Smooth muscle cell (in vitro differentiated cells): ENCODE results near the gene TBL1Y. TPM values are rescaled to one million over a fixed set of nuclear protein-coding genes. Genes with fewer than 3 reads are reported as not detected.

Experiments used
- DNase-seq: peaks from one replicate; lab custom pipeline; 2025; ENCODE audit not compliant: unreplicated experiment; lab: John Stamatoyannopoulos, UW
- H2AFZ ChIP-seq: fragments of 200-600 bp; sonication (generic); 2 replicates; pipeline ENCODE4 v1.6.0; 2016; ENCODE audit warnings: antibody characterized with exemption, low read depth, mild to moderate bottlenecking
- H3F3A ChIP-seq: fragments of 200-600 bp; sonication (generic); 2 replicates; pipeline ENCODE4 v1.6.0; 2017; ENCODE audit warnings: antibody characterized with exemption, low read depth
- H3K27ac ChIP-seq: fragments of 200-600 bp; sonication (generic); 2 replicates; pipeline ENCODE4 v1.5.1; 2016; ENCODE audit warnings: low read depth, mild to moderate bottlenecking
- H3K27me3 ChIP-seq: fragments of 200-600 bp; sonication (generic); 2 replicates; pipeline ENCODE4 v1.6.1; 2016; ENCODE audit warnings: low read depth, mild to moderate bottlenecking
- H3K36me3 ChIP-seq: fragments of 200-600 bp; sonication (generic); 2 replicates; pipeline ENCODE4 v1.5.1; 2016; ENCODE audit warnings: low read depth
- H3K4me1 ChIP-seq: fragments of 200-600 bp; sonication (generic); 2 replicates; pipeline ENCODE4 v1.5.1; 2016; ENCODE audit warnings: low read depth
- H3K4me2 ChIP-seq: fragments of 200-600 bp; sonication (generic); 2 replicates; pipeline ENCODE4 v1.6.0; 2016; ENCODE audit warnings: mild to moderate bottlenecking
- H3K4me3 ChIP-seq: fragments of 200-600 bp; sonication (generic); 2 replicates; pipeline ENCODE4 v1.5.1; 2016; ENCODE audit warnings: mild to moderate bottlenecking
- H3K79me2 ChIP-seq: fragments of 200-600 bp; sonication (generic); 2 replicates; pipeline ENCODE4 v1.6.0; 2016; ENCODE audit warnings: low read depth, mild to moderate bottlenecking
- H3K9ac ChIP-seq: fragments of 200-600 bp; sonication (generic); 2 replicates; pipeline ENCODE4 v1.6.0; 2016; ENCODE audit warnings: low read depth
- H3K9me3 ChIP-seq: fragments of 200-600 bp; sonication (generic); replicated peaks from 2 replicates; pipeline ENCODE4 v1.5.1; 2016; ENCODE audit warnings: low read depth
- H4K20me1 ChIP-seq: fragments of 200-600 bp; sonication (generic); 2 replicates; pipeline ENCODE4 v1.6.0; 2016; ENCODE audit warnings: low read depth
- WGBS: methylation state at CpG from one replicate; pipeline ENCODE4 v1.1.7; 2016; ENCODE audit warnings: low lambda C conversion rate; 5-methylcytosine and 5-hydroxymethylcytosine counted together
- polyA plus RNA-seq: library from polyadenylated mRNA; unstranded; fragments of >200 nt; fragmentation: Nextera tagmentation; extraction: Ambion mirVana; gene quantifications from 2 replicates; pipeline ENCODE4 v1.2.1, GENCODE V29; 2016
- total RNA-seq: library from RNA; depleted of rRNA; stranded (reverse); fragments of >200 nt; gene quantifications from 2 replicates; pipeline ENCODE4 v1.2.3, GENCODE V29; 2014
- TF ChIP-seq, protein P1 (sequence below): fragments of 200-600 bp; sonication (generic); IDR thresholded peaks from 2 replicates; pipeline ENCODE4 v1.5.1; 2017; ENCODE audit warnings: borderline replicate concordance, mild to moderate bottlenecking, antibody characterized with exemption; ENCODE audit not compliant: insufficient read depth, poor library complexity, severe bottlenecking

The TBL1Y gene
- total and polyA plus RNA-seq, 2 experiments from 2014 or later: not detected

DNA sequence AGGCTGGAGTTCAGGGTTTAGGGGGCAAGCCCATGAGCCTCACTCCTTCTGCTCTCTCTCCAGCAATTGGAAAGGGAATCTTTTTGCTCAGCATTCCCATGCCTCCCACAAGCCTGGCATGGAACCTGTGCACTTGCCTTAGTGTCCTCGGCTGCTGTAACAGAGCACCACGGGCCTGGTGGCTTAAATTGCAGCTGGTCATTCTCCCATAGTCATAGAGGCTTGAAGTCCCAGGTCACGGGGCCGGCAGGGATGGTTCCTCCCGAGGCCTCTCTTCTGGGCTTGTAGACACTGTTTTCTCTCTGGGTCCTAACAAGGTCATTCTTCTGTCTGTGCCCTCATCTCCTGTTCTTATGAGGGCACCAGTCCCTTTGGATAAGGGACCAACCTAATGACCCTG, 57.2 kb downstream of the TBL1Y start:
- TF ChIP-seq, protein P1, sequence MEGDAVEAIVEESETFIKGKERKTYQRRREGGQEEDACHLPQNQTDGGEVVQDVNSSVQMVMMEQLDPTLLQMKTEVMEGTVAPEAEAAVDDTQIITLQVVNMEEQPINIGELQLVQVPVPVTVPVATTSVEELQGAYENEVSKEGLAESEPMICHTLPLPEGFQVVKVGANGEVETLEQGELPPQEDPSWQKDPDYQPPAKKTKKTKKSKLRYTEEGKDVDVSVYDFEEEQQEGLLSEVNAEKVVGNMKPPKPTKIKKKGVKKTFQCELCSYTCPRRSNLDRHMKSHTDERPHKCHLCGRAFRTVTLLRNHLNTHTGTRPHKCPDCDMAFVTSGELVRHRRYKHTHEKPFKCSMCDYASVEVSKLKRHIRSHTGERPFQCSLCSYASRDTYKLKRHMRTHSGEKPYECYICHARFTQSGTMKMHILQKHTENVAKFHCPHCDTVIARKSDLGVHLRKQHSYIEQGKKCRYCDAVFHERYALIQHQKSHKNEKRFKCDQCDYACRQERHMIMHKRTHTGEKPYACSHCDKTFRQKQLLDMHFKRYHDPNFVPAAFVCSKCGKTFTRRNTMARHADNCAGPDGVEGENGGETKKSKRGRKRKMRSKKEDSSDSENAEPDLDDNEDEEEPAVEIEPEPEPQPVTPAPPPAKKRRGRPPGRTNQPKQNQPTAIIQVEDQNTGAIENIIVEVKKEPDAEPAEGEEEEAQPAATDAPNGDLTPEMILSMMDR: no peak
- Histone ChIP-seq H3K27me3 (no peaks in the 10 kb centered on the region), H3K4me3 (no peak overlapping the region), H2AFZ (no peak overlapping the region), H3K9me3 (no peaks in the 10 kb centered on the region), H3K27ac (no peak overlapping the region), H3K9ac (no peak overlapping the region), H3F3A (no peaks in the 10 kb centered on the region), H3K36me3 (no peaks in the 10 kb centered on the region), H3K79me2 (no peaks in the 10 kb centered on the region), H4K20me1 (no peaks in the 10 kb centered on the region), H3K4me2 (no peak overlapping the region), H3K4me1 (no peaks in the 10 kb centered on the region)
- no CpG with 5 or more reads among the region's 5 CpGs for WGBS
- no peak for DNase-seq

DNA sequence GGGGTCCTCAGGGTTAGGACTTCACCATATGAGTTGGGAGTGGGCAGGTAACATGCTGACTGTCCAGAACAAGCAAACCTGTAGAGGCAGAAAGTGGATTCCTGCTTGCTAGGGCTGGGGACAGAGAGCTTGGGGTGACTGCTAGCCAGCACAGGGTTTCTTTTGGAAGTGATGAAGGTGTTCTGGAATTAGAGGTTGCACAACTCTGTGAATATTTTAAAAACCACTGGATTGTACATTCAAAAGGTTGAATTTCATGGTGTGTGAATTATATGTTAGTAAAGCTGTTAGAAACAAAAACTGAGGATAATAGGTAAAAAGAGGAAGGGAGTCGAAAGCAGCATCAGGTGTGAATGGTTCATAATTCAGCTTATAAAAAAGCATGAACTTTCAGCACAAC, 57.7 kb downstream of the TBL1Y start:
- Histone ChIP-seq H3K9ac (no peak overlapping the region), H3K4me3 (no peak overlapping the region), H3K79me2 (no peaks in the 10 kb centered on the region), H3K4me1 (no peaks in the 10 kb centered on the region), H3F3A (no peaks in the 10 kb centered on the region), H3K9me3 (no peaks in the 10 kb centered on the region), H3K4me2 (no peak overlapping the region), H2AFZ (no peak overlapping the region), H3K27ac (no peak overlapping the region), H3K27me3 (no peaks in the 10 kb centered on the region), H3K36me3 (no peaks in the 10 kb centered on the region), H4K20me1 (no peaks in the 10 kb centered on the region)
- DNase-seq: no peak
- TF ChIP-seq, protein P1: no peak
- no CpG with 5 or more reads among the region's 1 CpG for WGBS

DNA sequence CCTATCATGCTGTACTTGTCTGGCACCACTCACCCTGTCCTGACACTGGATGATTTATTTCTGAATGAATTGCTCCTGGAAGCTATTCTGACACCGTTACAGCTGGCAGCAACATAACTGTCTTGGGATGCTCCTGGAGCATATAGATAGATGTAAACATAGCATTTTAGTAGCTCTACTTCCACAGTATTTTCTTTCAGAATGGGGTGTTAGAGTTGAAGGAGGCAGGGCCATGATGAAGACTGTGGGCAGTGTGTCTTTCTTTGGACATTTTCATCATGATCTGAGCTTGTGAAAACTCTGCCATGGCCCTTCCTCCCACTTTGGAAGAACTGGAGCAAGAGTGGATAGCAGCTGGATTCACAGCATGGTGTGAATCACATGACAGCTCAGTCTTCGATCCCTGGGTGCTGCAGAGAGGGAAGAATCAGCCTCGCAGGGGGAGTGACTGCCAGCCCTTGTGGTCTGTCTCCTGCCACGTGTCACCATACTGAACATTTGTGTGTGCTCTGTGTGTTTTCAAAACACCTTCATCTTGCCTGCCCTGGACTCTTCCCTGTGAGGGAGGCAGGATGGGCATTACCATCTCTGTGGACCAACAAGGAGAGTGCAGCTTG, 61.9 kb downstream of the TBL1Y start:
- Histone ChIP-seq H3K27me3 (no peaks in the 10 kb centered on the region), H3K4me3 (no peak overlapping the region), H3K9ac (no peak overlapping the region), H3K4me2 (no peak overlapping the region), H3K36me3 (no peaks in the 10 kb centered on the region), H4K20me1 (no peaks in the 10 kb centered on the region), H3K79me2 (no peaks in the 10 kb centered on the region), H2AFZ (no peak overlapping the region), H3K9me3 (no peaks in the 10 kb centered on the region), H3K27ac (no peak overlapping the region), H3K4me1 (no peaks in the 10 kb centered on the region), H3F3A (no peaks in the 10 kb centered on the region)
- TF ChIP-seq, protein P1: no peak
- no peak for DNase-seq
- no CpG with 5 or more reads among the region's 4 CpGs for WGBS

DNA sequence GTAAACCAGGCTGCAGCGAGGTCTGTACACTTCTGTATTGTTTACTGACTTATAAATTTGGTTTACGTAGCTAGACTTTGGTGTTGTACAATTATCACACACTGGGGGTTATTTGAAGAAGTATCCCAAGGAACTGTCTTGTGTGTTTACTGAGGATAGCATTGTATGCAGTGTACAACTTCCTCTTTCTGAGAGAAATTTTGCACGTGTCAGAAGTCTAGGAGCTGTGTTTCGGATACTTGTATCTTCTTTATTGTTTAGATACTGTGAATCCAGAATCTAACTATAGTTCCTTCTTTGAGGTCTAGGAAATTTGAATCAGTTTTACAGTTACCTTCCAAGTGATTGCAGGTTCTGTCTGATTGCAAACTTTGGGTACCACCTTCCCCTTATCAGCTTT, 64.5 kb downstream of the TBL1Y start:
- no peaks in the 10 kb centered on the region for H3F3A ChIP-seq
- no peak overlapping the region for H3K4me2 ChIP-seq
- no peak for DNase-seq
- no peak overlapping the region for H2AFZ ChIP-seq
- H3K79me2 ChIP-seq: no peaks in the 10 kb centered on the region
- H3K36me3 ChIP-seq: no peaks in the 10 kb centered on the region
- no CpG with 5 or more reads among the region's 4 CpGs for WGBS
- H3K27ac ChIP-seq: no peak overlapping the region
- H3K4me1 ChIP-seq: no peaks in the 10 kb centered on the region
- TF ChIP-seq, protein P1: no peak
- H3K27me3 ChIP-seq: no peaks in the 10 kb centered on the region
- no peaks in the 10 kb centered on the region for H4K20me1 ChIP-seq
- no peak overlapping the region for H3K9ac ChIP-seq
- H3K9me3 ChIP-seq: no peaks in the 10 kb centered on the region
- no peak overlapping the region for H3K4me3 ChIP-seq
